Measurements from ENCODE around the gene ASAP3.

ASAP3 gene

GRCh38 chr1:23462766-23463165, 21.2 kb downstream of the ASAP3 start:
- Histone ChIP-seq H3K79me2 (ENCODE audit: insufficient read depth, low read length) (no peaks in the 10 kb centered on the region), H3K9me3 (ENCODE audit: insufficient read depth, low read depth, low read length) (no peaks in the 10 kb centered on the region), H4K20me1 (ENCODE audit: insufficient read depth, low read length, poor library complexity, severe bottlenecking) (no peaks in the 10 kb centered on the region), H3K4me2 (ENCODE audit: low read depth, low read length, poor library complexity, severe bottlenecking) (no peak overlapping the region), H3K9ac (ENCODE audit: low read depth, low read length, poor library complexity, severe bottlenecking) (no peak overlapping the region), H3K4me3 (ENCODE audit: low read length, poor library complexity, severe bottlenecking) (no peak overlapping the region), H3K27me3 (ENCODE audit: insufficient read depth, low read length, poor library complexity, severe bottlenecking) (no peaks in the 10 kb centered on the region), H3K9me2 (replicated peaks; ENCODE audit: low read depth, low read length) (no peaks in the 10 kb centered on the region), H3F3A (ENCODE audit: low read depth) (no peaks in the 10 kb centered on the region), H2AFZ (ENCODE audit: low read length) (no peak overlapping the region), H3K4me1 (ENCODE audit: insufficient read depth, low read length, poor library complexity, severe bottlenecking) (no peaks in the 10 kb centered on the region), H3K36me3 (ENCODE audit: insufficient read depth, low read length) (no peaks in the 10 kb centered on the region)
- no peak for TF ChIP-seq EZH2phosphoT487 (IDR thresholded peaks at IDR 0.05; ENCODE audit: borderline replicate concordance)
- no peak for TF ChIP-seq CTCF (conservative IDR thresholded peaks at IDR 0.05; ENCODE audit: low read length)

GRCh38 chr1:23461050-23461449, 22.9 kb downstream of the ASAP3 start:
- no peak overlapping the region for H3K9ac ChIP-seq (ENCODE audit: low read depth, low read length, poor library complexity, severe bottlenecking)

GRCh38 chr1:23460519-23460918, 23.5 kb downstream of the ASAP3 start:
- Histone ChIP-seq H3K9me2 (replicated peaks; ENCODE audit: low read depth, low read length) (no peaks in the 10 kb centered on the region), H3K79me2 (ENCODE audit: insufficient read depth, low read length) (no peaks in the 10 kb centered on the region), H3K4me1 (ENCODE audit: insufficient read depth, low read length, poor library complexity, severe bottlenecking) (peaks cover 5% of the 10 kb centered on the region), H3K4me3 (ENCODE audit: low read length, poor library complexity, severe bottlenecking) (no peak overlapping the region), H3F3A (ENCODE audit: low read depth) (no peaks in the 10 kb centered on the region), H4K20me1 (ENCODE audit: insufficient read depth, low read length, poor library complexity, severe bottlenecking) (no peaks in the 10 kb centered on the region), H3K4me2 (ENCODE audit: low read depth, low read length, poor library complexity, severe bottlenecking) (no peak overlapping the region), H3K9me3 (ENCODE audit: insufficient read depth, low read depth, low read length) (no peaks in the 10 kb centered on the region), H3K27me3 (ENCODE audit: insufficient read depth, low read length, poor library complexity, severe bottlenecking) (no peaks in the 10 kb centered on the region), H2AFZ (ENCODE audit: low read length) (no peak overlapping the region), H3K9ac (ENCODE audit: low read depth, low read length, poor library complexity, severe bottlenecking) (no peak overlapping the region), H3K36me3 (ENCODE audit: insufficient read depth, low read length) (no peaks in the 10 kb centered on the region)
- TF ChIP-seq CTCF (conservative IDR thresholded peaks at IDR 0.05; ENCODE audit: low read length) (no peak), EZH2phosphoT487 (IDR thresholded peaks at IDR 0.05; ENCODE audit: borderline replicate concordance) (no peak)

More at GRCh38 chr1:23461050-23461449, 22.9 kb downstream of the ASAP3 start:
- no peaks in the 10 kb centered on the region for H3K9me3 ChIP-seq (ENCODE audit: insufficient read depth, low read depth, low read length)
- no peak overlapping the region for H3K4me2 ChIP-seq (ENCODE audit: low read depth, low read length, poor library complexity, severe bottlenecking)
- H3K79me2 ChIP-seq (ENCODE audit: insufficient read depth, low read length), result no peaks in the 10 kb centered on the region
- peaks cover 5% of the 10 kb centered on the region for H3K4me1 ChIP-seq (ENCODE audit: insufficient read depth, low read length, poor library complexity, severe bottlenecking)
- H4K20me1 ChIP-seq (ENCODE audit: insufficient read depth, low read length, poor library complexity, severe bottlenecking), result no peaks in the 10 kb centered on the region
- H3K36me3 ChIP-seq (ENCODE audit: insufficient read depth, low read length), result no peaks in the 10 kb centered on the region
- TF ChIP-seq CTCF (conservative IDR thresholded peaks at IDR 0.05; ENCODE audit: low read length), result no peak
- no peaks in the 10 kb centered on the region for H3K9me2 ChIP-seq (replicated peaks; ENCODE audit: low read depth, low read length)
- H2AFZ ChIP-seq (ENCODE audit: low read length), result no peak overlapping the region
- H3F3A ChIP-seq (ENCODE audit: low read depth), result no peaks in the 10 kb centered on the region
- no peak overlapping the region for H3K4me3 ChIP-seq (ENCODE audit: low read length, poor library complexity, severe bottlenecking)
- no peaks in the 10 kb centered on the region for H3K27me3 ChIP-seq (ENCODE audit: insufficient read depth, low read length, poor library complexity, severe bottlenecking)
